AG09319 (cell line): ENCODE measurements around the gene DACH1.

Experiments
- DNase-seq: peaks from one replicate; pipeline ENCODE4 v3.0.0-alpha.2; 2010; ENCODE audit warnings: low read depth; ENCODE audit errors: extremely low read depth
- CTCF ChIP-seq: IDR thresholded peaks from 2 replicates; pipeline ENCODE4 v1.5.1; 2011; ENCODE audit warnings: low read depth, mild to moderate bottlenecking, inconsistent platforms, low read length, moderate library complexity

Gene DACH1

DNA sequence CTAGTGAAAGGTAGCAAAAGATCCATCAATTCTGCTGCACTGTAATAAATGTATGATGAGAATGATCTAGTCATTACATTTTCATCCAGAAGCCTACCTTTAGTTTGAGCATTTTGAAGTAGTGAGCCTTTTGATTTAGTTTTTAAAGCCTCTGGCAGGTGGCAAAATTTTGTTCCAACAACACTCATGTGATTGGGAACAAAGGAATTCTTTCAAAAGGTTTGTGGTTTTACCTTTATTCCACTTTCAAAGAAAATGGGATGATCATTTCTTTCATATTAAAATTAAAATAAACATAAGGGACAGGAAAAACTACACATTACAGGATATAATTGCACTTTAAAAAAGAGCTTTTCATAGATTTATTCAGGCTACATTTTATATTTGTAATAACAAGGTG lies 260.2 kb downstream of the DACH1 start:
- TF ChIP-seq CTCF: no peak
- DNase-seq: no peak

- no peak for DNase-seq
- TF ChIP-seq CTCF: no peak
These were observed 261.3 kb downstream of the DACH1 start for GRCh38 chr13:71605744-71606143.

DNA sequence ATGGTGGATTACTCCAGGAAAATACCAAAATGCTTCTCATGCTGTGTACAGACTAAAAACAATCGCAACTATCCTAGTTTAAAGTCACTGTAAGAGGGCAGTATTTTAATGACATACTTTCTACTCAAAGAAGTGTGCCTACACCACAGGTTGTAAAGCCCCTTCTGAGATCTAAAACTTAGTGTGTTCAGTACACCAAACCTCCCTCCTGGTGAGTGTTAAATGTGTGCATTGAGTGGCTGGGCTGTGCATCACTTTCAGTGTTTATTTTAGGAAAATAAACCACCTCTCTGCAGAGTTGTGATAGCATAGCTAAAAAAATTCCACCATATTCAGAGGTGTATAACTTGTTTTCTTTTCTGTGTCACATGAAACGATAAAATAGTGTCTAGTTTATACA lies 263.7 kb downstream of the DACH1 start:
- no peak for DNase-seq
- TF ChIP-seq CTCF: no peak

GRCh38 chr13:71602344-71602743 lies 264.7 kb downstream of the DACH1 start:
- no peak for TF ChIP-seq CTCF
- DNase-seq: no peak

DNA sequence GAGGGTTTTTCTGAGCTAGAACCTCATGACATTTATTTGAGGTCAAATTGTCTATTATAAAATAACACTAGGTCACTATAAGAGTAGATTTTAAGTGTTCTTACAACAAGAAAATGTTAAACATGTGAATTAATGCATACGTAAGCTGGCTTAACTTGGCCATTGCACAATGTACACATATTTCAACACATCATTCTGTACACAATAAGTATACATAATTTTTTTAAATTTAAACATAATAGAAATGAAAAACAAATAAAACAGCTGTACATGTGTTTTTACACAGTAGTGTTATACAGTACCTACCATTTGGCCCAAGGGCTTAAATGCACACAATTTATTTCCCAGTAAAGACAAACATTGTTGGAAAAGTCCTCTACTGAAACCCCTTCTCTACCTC lies 269.9 kb downstream of the DACH1 start:
- TF ChIP-seq CTCF: no peak
- DNase-seq: no peak

DNA sequence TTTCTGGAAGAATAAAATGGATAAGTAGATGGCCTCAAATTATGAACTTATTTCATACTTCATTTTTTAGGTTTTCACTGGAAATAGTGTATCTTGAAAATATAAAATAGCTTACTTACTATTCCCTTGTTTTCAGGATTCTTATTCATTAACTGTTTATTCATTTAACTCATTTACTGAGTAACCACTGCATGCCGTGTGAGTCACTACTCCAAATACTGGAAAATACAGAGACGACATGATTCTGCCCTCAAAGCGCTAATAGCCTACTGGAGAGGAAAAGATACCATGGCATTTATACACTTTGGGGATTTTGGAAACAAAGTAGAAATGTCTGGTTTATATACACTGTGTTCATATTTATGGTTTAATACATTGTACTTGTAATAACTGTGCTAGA lies 270.9 kb downstream of the DACH1 start:
- no peak for TF ChIP-seq CTCF
- DNase-seq: no peak

GRCh38 chr13:71593566-71593965 lies 273.4 kb downstream of the DACH1 start:
- no peak for DNase-seq
- TF ChIP-seq CTCF: no peak
